Measurements from ENCODE around the gene GRIA4.

DNA sequence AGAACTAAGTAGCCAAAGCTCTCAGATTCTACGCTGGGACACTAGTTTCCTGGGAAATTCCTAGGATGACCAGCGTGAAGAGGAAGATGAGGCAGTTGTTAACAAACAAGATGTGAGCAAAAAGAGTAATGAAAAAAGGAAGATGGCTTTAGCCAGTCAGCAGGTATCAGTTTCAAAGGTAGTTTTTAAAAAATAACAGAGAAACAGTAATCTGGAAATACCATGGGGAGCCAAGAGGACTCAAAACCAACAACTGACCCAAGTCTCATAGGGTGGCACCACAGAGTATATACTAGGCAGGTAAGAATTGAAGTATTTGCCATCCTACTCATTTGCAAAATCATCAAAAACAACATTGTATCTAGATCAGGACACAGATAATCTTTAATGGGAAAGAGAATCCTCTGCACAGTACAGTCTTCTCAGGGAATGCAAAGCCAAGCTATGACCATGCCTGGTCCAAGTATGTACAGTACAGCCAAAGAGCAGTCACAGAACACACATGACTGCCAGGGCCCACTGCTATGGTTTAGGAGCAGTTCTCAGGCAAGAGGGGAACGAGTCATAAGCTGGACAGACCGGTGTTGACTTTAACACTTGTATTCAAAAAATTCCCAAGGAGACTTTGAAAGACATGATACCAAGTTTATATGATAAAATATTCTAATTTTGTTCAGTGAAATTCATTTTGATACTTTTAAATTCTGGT is 391.6 kb downstream of the GRIA4 start:
- TF ChIP-seq CTCF (conservative IDR thresholded peaks at IDR 0.05) (no peak), EZH2 (IDR thresholded peaks at IDR 0.05; ENCODE audit: low read depth) (no peak)
